HAP-1 (cell line): ENCODE measurements around the gene KIF1C.

ENCODE experiments used
- DNase-seq, 2 experiments: peaks; one replicate each; pipeline ENCODE4 v3.0.0-alpha.2; 2016 to 2020; ENCODE audit warnings: low spot score in 2 of 2
- H3K27me3 ChIP-seq: fragments of 250-450 bp; sonication (Bioruptor Pico); 2 replicates; pipeline ENCODE4 v1.5.1; 2020; ENCODE audit warnings: low read depth, mild to moderate bottlenecking, moderate library complexity
- H3K36me3 ChIP-seq: fragments of 250-450 bp; sonication (Bioruptor Pico); replicated peaks from 2 replicates; pipeline ENCODE4 v1.5.1; 2020; ENCODE audit warnings: mild to moderate bottlenecking
- H3K4me1 ChIP-seq: fragments of 250-450 bp; sonication (Bioruptor Pico); 2 replicates; pipeline ENCODE4 v1.5.1; 2020; ENCODE audit warnings: mild to moderate bottlenecking
- H3K4me3 ChIP-seq: fragments of 250-450 bp; sonication (Bioruptor Pico); 2 replicates; pipeline ENCODE4 v1.5.1; 2020; ENCODE audit warnings: mild to moderate bottlenecking, moderate library complexity
- H3K9me3 ChIP-seq: fragments of 250-450 bp; sonication (Bioruptor Pico); 2 replicates; pipeline ENCODE4 v1.5.1; 2020; ENCODE audit warnings: mild to moderate bottlenecking, moderate library complexity
- in situ Hi-C: fragments of 300-500 bp; cut with MboI; formaldehyde crosslinking; loops from 3 replicates; pipeline ENCODE4 v1.14.3; 2020; ENCODE audit warnings: low sequenced_read_pairs, inconsistent platforms, mixed read lengths

The KIF1C gene

GRCh38 chr17:4974115-4974670 lies 23.6 kb upstream of the KIF1C start:
- no peaks in the 10 kb centered on the region for H3K27me3 ChIP-seq
- H3K4me3 ChIP-seq, result no peak overlapping the region
- H3K36me3 ChIP-seq, result peaks cover 64% of the 10 kb centered on the region
- DNase-seq, result no peak
- H3K9me3 ChIP-seq, result no peaks in the 10 kb centered on the region
- no peaks in the 10 kb centered on the region for H3K4me1 ChIP-seq
- in situ Hi-C loops, result no loop called here

DNA sequence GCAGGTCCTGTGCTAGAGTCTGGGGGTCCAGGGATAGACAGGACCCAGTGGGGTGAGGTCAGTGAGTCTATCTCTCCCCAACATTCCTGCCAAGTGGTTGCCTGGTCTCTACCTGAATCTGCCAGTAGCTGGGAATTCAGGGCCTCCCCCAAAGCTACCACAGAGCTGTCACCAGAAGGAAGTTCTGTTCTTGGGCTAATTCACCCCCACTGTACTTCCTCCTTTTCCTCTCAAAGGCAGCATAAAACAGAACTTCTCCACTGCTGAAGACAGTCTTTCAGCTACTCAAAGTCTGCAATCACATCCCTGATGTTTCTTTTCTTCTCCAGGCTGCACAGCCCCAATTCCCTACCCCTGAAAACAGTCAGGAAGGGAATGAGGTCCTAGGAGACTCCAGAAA lies 19.0 kb upstream of the KIF1C start:
- in situ Hi-C loops, result loop anchor here (25.0 kb wide), 1 partner anchor 1484 kb away; no protein-coding TSS in a partner anchor

DNA sequence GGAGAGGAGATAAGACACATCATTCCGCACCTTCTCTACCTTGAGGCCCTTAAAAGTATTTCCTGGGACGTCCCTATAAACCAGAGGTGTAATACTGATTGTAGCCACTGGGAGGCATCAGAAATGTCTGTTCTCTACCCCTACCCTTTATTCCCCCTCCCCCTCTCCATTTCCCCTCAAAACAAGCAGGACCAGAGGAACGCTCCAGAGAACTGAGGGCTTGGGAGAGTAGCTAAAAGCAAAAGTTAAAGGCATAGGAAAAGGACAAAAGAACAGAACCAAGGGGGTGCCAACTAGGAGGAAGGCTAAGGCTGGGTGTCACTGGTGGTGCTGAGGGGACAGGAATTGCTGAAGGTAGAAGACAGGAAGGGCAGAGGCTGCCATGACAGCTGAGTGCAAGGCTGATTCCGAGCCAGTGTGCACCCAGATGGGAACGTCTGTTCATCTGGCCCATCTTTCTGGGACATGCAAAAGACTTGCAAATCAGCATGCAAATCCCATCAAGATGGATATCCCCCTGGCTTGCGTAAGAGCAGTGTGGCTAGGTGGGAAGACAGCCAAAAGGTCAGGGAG lies 17.0 kb upstream of the KIF1C start:
- H3K36me3 ChIP-seq, result peaks cover 63% of the 10 kb centered on the region
- no peaks in the 10 kb centered on the region for H3K9me3 ChIP-seq
- no peak overlapping the region for H3K4me3 ChIP-seq
- in situ Hi-C loops, result loop anchor here (5.0 to 25.0 kb wide), 2 partner anchors 82 to 1482 kb away; no protein-coding TSS in a partner anchor
- H3K27me3 ChIP-seq, result no peaks in the 10 kb centered on the region
- peak; percentile 54 to 77 for DNase-seq
- no peaks in the 10 kb centered on the region for H3K4me1 ChIP-seq

More for the DNA sequence above, 19.0 kb upstream of the KIF1C start:
- no peak overlapping the region for H3K4me3 ChIP-seq
- no peak for DNase-seq
- H3K36me3 ChIP-seq, result peaks cover 66% of the 10 kb centered on the region
- H3K27me3 ChIP-seq, result no peaks in the 10 kb centered on the region
- H3K4me1 ChIP-seq, result no peaks in the 10 kb centered on the region
- no peaks in the 10 kb centered on the region for H3K9me3 ChIP-seq

- H3K4me3 ChIP-seq, result no peak overlapping the region
- H3K9me3 ChIP-seq, result no peaks in the 10 kb centered on the region
- H3K27me3 ChIP-seq, result no peaks in the 10 kb centered on the region
- H3K36me3 ChIP-seq, result peaks cover 53% of the 10 kb centered on the region
- no peak for DNase-seq
- no peaks in the 10 kb centered on the region for H3K4me1 ChIP-seq
- in situ Hi-C loops, result loop anchor here (5.0 to 25.0 kb wide), 2 partner anchors 80 to 1480 kb away; no protein-coding TSS in a partner anchor
Measured at GRCh38 chr17:4982305-4982704, 15.4 kb upstream of the KIF1C start.

- Histone ChIP-seq H3K27me3 (no peaks in the 10 kb centered on the region), H3K4me3 (peak overlapping the region; percentile 78), H3K36me3 (peaks cover 18% of the 10 kb centered on the region), H3K9me3 (no peaks in the 10 kb centered on the region), H3K4me1 (peaks cover 7% of the 10 kb centered on the region)
- DNase-seq, result no peak
- in situ Hi-C loops, result loop anchor here (25.0 kb wide), 1 partner anchor 1476 kb away; no protein-coding TSS in a partner anchor
Measured at GRCh38 chr17:4986403-4986802, 11.3 kb upstream of the KIF1C start.

DNA sequence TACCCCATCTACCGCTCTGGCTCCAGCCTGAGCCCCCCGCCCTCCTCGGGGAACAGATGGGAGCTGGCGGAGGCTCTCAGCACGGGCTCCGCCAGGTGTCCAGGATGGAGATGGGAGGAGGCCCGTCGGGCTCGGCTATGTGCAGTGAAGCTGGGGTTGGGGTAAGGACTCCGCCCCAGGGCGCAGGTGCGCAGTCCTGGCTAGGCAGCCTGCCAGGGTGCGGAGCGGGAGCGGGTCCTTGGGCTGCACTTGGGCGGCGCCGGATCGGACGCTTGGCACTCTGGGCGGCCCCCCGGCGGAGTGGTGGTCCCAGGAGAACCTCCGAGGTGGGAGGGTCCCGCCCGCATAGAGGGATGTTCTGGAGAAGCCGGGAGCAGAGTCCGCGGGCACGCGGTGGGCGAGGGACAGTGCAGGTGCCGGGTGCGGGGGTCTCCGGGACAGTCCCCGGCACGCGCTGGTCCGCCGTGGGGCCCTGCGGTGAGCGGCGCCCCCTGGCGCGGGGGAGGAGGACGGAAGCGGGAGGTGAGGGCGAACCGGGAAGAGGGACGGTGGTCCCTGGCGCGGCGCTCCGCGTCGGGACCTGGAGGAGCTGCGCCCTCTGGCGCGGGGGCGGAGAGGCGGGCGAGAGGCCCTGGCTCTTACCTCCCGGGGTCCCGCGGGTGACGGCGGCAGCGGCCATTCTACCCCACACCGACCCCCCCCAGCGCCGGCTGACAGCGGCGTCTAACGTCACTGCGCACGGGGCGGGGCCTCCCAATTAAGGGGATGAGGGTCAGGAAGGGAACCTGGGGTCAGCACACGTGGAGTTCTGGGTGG lies 10.6 kb upstream of the KIF1C start, which contains the start of gene CAMTA2:
CAMTA2 (minus strand) TSS at position 725 of the 816 bp plus-strand sequence. CDS start 1,453 bp downstream, outside the sequence.
- H3K36me3 ChIP-seq, result peaks cover 18% of the 10 kb centered on the region

GRCh38 chr17:4987767-4988567 lies 9.8 kb upstream of the KIF1C start:
- H3K4me3 ChIP-seq, result peak overlapping the region; percentile 78
- H3K9me3 ChIP-seq, result no peaks in the 10 kb centered on the region
- peak in 1 of 2 experiments; percentile 50 for DNase-seq
- in situ Hi-C loops, result loop anchor here (25.0 kb wide), 1 partner anchor 1474 kb away; no protein-coding TSS in a partner anchor
- H3K27me3 ChIP-seq, result no peaks in the 10 kb centered on the region
- H3K4me1 ChIP-seq, result peaks cover 7% of the 10 kb centered on the region
- peaks cover 10% of the 10 kb centered on the region for H3K36me3 ChIP-seq

More for the DNA sequence above, 10.6 kb upstream of the KIF1C start, which contains the start of gene CAMTA2:
- in situ Hi-C loops, result loop anchor here (25.0 kb wide), 1 partner anchor 1475 kb away; no protein-coding TSS in a partner anchor
- H3K4me1 ChIP-seq, result peaks cover 7% of the 10 kb centered on the region
- no peaks in the 10 kb centered on the region for H3K27me3 ChIP-seq
- DNase-seq, result peak; percentile 79 to 96
- H3K9me3 ChIP-seq, result no peaks in the 10 kb centered on the region
- peak within 1 kb of the TSS; percentile 78 for H3K4me3 ChIP-seq

- H3K9me3 ChIP-seq, result no peaks in the 10 kb centered on the region
- no peak overlapping the region for H3K4me3 ChIP-seq
- H3K27me3 ChIP-seq, result no peaks in the 10 kb centered on the region
- in situ Hi-C loops, result loop anchor here (25.0 kb wide), 1 partner anchor 1468 kb away; no protein-coding TSS in a partner anchor
- DNase-seq, result no peak
- peaks cover 6% of the 10 kb centered on the region for H3K4me1 ChIP-seq
- peaks cover 4% of the 10 kb centered on the region; the same call in 1 of the 2 replicates for H3K36me3 ChIP-seq
Measured at GRCh38 chr17:4994081-4994595, 3.6 kb upstream of the KIF1C start.

- Histone ChIP-seq H3K27me3 (no peaks in the 10 kb centered on the region), H3K36me3 (peaks cover 31% of the 10 kb centered on the region), H3K9me3 (no peaks in the 10 kb centered on the region), H3K4me3 (peak overlapping the region; percentile 82), H3K4me1 (peaks cover 6% of the 10 kb centered on the region)
- in situ Hi-C loops, result loop anchor here (25.0 kb wide), 1 partner anchor 1464 kb away; no protein-coding TSS in a partner anchor
- peak in 1 of 2 experiments; percentile 65 for DNase-seq
Measured at GRCh38 chr17:4998027-4998731, 429 bp downstream of the KIF1C start.

- Histone ChIP-seq H3K4me3 (peak overlapping the region; percentile 82), H3K36me3 (peaks cover 38% of the 10 kb centered on the region), H3K9me3 (no peaks in the 10 kb centered on the region), H3K27me3 (no peaks in the 10 kb centered on the region), H3K4me1 (peaks cover 6% of the 10 kb centered on the region)
- in situ Hi-C loops, result loop anchor here (25.0 kb wide), 1 partner anchor 1463 kb away; no protein-coding TSS in a partner anchor
- DNase-seq, result peak in 1 of 2 experiments; percentile 34
Measured at GRCh38 chr17:4998732-4999429, 1.1 kb downstream of the KIF1C start.

DNA sequence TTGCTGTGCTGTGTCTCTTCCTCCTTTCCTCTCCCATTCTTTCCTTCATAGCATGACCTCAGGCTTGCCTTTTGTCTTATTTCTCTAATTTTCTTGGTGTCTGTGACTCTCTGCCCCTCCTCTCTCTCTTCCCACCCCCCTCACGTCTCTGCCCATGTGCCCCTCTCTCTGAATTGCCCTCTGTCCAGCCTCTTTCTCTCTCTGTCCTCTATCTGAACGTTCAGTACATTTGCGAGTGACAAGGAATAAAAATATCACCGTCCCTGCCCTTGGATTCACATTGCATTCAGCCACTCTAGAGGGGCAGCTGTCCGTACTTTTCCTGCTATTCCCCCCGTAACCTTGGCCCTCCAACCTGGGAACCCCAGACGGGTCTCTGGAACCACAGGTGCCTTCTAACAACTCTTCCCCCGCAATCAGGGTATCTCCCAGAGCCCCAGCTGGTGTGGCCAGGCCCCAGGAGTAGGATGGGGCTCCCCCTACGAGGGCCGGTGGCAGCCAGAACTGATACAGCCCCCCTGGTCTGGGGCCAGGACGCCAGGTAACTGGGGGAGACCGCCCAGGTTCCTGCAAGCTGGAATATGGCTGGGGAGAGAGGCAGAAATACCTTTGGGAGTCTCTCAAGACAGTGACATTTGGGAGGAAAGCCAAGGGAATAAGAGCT lies 1.8 kb downstream of the KIF1C start:
- DNase-seq, result no peak
- no peaks in the 10 kb centered on the region for H3K27me3 ChIP-seq
- H3K4me3 ChIP-seq, result peak overlapping the region; percentile 82
- peaks cover 45% of the 10 kb centered on the region for H3K36me3 ChIP-seq
- in situ Hi-C loops, result loop anchor here (25.0 kb wide), 1 partner anchor 1463 kb away; no protein-coding TSS in a partner anchor
- H3K4me1 ChIP-seq, result peaks cover 6% of the 10 kb centered on the region
- no peaks in the 10 kb centered on the region for H3K9me3 ChIP-seq
